Fibroblast of upper back skin (primary cell): Measurements from ENCODE around the gene RAD51B.

Source experiments
- DNase-seq: peaks from one replicate; pipeline ENCODE4 v3.0.0-alpha.2; 2013

Gene RAD51B

DNA sequence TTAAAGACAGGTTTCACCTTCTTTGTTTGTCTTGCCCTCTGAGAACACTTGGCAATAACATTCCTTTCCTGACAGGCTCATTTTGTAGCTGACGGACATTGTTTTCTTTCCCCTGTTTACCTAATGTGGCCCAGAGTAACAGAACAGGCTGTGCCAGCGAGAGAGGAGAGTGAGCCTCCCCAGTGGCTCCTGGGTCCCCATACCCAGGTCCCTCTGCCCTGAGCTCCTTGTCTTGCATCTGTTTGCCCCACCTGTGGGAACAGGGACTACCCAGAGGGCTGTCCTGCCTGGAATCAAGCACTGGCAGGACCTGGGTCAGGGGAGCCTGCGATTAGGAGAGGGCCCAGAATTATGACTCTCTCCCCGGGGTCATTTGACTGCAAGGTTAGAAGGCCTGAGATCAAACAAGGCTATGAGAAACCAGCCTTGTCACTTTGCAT is 750.4 kb downstream of the RAD51B start:
- DNase-seq, result no peak

DNA sequence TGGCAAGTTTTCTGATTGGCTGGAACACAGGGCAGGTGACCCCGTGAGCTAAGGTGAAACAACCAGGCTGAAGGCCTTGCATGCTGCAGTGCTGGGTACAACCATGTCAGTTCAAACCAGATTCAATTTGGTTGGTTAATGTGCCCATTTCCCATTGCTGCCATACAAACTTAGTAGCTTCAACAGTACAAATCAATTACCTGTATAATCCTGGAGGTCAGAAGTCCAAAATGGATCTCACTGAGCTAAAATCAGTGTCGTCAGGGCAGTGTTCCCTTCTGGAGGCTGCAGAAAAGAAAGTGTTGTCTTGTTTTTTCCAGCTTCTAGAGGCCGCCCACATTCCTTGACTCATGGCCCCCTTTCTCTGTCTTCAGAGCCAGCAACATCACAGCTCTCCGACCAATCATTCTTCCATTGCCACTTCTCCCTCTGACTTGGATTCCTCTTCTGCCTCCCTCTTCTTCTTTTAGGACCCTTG is 751.6 kb downstream of the RAD51B start:
- no peak for DNase-seq

DNA sequence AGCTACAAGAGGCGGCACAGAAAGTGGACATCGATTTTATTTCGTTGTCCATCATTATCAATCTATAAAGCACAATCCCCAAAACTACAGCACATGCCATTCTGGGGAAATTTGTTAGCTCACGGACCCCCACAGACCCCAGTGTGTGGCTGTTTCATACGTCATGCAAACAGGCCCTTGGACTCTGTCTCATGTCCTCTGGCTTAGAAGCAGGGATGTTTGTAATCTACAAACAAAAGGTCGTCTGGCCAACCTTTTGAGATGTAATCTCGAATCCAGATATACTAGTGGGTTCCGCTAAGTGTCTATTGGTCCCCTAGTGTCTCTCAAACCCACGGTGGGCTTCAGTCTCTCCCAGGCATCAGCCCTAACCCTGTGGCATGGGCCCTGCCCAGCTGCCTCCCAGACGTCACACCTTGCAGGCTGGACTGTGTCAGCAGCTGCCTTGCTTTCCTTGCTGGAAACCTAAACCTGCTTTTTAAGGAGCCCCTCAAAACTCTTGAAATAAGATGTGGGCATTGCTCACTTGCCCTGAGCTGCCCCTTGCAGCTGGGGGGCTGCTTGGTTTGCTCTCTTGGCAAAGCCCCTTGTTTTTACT is 752.4 kb downstream of the RAD51B start:
- no peak for DNase-seq

- DNase-seq, result no peak
Measured at GRCh38 chr14:68573126-68573525, 753.5 kb downstream of the RAD51B start.

GRCh38 chr14:68573722-68574121 is 754.1 kb downstream of the RAD51B start:
- no peak for DNase-seq

DNA sequence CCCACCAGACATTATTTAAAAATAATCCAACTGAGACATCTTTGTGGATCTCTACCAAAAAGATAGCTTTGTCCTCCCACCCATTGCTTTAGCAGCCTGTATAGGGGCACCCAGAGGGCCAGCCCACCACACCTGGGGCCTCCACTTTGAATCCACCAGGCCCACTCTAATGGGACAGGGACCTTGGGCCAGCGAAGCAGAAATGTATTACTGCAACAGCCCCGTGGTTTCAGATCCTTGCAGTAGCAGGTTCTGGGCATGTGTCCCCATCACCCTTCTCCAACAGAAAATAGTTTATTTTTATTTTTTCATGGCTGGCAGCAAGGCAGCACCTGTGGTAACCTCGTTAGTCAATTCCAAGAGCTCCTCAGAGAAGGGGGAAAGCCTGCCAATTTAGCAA is 754.9 kb downstream of the RAD51B start:
- no peak for DNase-seq

- peak; percentile 77 for DNase-seq
Measured at GRCh38 chr14:68574906-68575305, 755.3 kb downstream of the RAD51B start.

GRCh38 chr14:68575426-68575825 is 755.8 kb downstream of the RAD51B start:
- DNase-seq, result no peak

- no peak for DNase-seq
Measured at GRCh38 chr14:68576031-68576430, 756.5 kb downstream of the RAD51B start.

DNA sequence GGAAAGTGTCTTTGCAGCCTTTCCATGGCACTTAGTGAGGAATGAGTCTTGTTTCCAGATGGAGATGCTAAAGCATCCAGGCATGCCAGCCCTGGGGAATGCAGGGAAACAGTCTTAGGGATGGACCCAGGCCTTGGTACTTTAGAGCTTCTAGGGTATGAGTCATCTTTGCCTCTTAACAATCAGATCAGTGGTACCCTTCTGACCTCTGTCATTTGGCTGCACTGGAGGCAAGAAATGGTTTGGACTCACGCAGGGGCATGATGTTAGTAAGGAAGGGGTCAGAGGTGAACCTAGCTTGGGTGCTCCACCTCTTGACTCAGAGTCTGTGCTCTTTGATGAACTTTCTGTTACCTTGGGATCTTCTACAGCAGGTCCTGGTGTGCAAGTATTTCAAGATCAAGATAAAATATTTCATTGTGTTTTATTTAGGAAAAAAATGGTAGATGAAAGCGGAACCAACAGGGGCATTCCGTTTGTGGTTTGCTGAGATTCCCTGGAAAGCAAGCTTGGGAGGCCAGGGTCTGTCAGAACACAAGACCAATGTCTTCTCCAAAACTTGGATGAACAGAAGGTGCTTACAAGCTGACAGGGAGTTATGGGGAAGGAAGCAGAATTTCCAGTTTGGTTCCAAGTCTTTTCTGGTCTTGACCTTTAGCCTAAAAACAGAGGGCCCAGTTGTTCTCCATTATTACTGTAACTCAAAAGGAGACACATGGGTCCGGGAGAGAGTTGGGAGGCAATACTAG is 757.1 kb downstream of the RAD51B start:
- DNase-seq, result peak; percentile 62

GRCh38 chr14:68577802-68578541 is 758.4 kb downstream of the RAD51B start:
- DNase-seq, result peak; percentile 98

- DNase-seq, result no peak
Measured at GRCh38 chr14:68578597-68578996, 759.0 kb downstream of the RAD51B start.

- DNase-seq, result no peak
Measured at GRCh38 chr14:68580096-68580645, 760.6 kb downstream of the RAD51B start.

DNA sequence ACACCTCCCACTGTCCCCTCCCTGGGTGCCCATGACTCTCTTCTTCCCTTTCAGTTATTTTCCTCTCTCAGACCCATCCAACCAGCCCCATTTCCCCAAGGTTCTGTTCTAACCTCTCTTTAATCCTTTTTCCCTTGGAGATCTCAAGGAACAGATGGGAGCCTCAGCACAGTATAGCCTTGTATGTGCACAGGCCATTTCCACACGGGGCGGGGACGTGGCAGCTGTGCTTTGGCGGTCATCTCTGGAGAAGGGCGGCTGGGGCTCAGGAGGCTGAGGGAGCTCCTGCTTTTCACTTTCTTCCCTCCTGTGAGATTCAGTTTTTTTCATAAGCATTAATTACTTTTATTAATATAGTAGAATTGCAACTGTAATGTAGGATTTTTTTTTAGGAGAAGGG is 761.1 kb downstream of the RAD51B start:
- DNase-seq, result no peak

- no peak for DNase-seq
Measured at GRCh38 chr14:68583548-68584280, 764.1 kb downstream of the RAD51B start.

- no peak for DNase-seq
Measured at GRCh38 chr14:68584786-68585185, 765.2 kb downstream of the RAD51B start.

DNA sequence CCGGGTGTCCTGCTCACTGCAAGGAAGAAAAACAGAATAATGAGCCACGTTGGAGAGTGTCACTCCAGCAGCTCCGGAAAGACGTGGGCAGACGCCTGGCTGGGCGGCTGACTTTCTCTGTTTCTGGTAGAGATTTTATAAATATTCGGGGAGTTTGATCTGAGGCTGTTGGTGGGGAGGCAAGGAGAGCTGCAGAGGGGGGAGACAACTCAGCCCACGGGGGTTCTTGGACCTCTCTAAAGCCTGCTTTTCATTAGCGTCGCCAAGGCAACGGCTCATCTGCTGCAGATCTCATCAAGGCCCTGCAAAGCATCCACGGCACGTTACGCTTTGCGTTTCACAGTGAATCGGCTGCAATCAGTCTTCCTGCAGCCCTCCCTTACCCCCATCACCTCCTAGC is 766.1 kb downstream of the RAD51B start:
- DNase-seq, result peak; percentile 93

DNA sequence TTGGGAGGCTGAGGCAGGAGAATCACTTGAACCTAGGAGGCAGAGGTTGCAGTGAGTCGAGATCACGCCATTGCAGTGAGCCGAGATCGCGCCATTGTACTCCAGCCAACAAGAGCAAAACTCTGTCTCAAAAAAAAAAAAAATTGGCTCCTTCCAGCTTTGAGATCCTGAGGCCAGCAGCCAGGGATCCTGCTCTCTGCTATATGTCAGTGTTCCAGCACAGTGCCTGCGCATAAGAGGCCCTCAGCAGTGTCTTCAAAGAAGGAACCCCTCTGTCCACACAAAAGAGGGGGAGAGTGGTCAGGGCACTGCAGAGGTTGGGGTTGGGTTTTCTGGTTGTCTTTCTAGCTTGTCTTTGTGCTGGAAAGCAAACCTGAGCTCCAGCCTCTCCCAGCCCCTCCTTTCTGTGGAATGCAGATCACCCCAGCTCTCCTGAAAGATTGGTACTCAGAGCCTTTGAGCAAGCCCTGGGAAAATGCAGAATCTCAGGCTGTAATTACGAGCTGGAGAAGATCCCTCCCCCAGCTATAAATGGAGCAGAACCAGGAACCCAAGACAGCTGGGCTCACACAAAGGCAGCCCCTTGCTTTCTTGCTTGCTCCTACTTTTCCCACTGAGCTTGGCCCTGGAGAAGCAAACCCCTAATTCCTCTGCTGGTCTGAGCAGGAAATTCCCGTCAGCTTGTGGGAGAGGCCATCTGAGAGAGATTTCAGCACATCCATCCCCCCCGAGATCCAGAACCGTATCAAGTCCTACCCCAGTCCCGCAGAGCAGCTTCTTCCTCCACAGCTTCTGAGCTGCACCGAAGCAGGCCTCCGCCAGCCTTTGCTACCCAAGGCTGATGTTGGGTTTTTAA is 767.5 kb downstream of the RAD51B start:
- peak; percentile 62 for DNase-seq

GRCh38 chr14:68587931-68588330 is 768.4 kb downstream of the RAD51B start:
- no peak for DNase-seq

DNA sequence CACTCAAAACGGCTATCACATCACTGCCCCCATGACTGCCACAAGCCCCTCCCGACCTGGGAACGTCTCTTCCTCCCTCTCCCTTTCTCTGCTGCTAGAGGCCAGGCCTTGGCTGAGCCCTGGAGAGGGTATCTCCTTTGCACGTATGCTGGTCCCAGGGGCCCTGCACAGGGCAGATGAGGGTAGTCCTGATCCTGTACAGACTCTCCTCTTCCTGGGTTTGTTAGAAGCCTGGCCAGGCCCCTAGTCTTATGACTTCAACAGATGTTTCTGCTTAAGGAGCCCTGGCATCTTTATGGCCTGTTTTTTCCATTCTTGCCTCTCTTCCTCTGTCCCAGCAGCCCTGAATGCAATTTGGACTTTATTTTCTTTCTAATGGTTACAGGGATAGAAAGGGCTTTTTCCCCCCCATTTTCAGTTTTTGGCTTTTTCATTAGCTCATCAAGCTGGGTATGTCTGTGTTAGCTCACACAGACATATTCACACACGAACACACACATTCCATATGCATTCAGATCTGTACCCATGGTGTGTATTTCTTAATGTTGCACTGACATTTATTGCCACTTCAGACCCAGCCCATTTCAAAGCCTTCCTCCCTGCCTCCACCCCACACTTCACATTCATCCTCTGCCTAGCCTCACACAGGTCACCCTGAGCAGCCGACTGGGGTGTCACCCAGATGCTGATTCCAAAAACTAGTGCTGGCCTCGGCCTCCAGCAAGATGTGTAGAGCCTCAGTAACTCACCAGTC is 770.0 kb downstream of the RAD51B start:
- DNase-seq, result peak; percentile 87

- no peak for DNase-seq
Measured at GRCh38 chr14:68590201-68590522, 770.6 kb downstream of the RAD51B start.
